T-cell (primary cell): Measurements from ENCODE around the gene RMRP. TPM values are rescaled to one million over a fixed set of nuclear protein-coding genes. Genes with fewer than 3 reads are reported as not detected.
A peak's percentile ranks its signal among the peaks of the same experiment; 100 is the strongest.

Source experiments
- ATAC-seq, 4 experiments: fragments of 200-7000 bp in 3 of 4; fragments of 150-1000 bp in 1 of 4; cut with Tn5 transposase; replicated peaks in 1 of 4; 1 replicate in 3 of 4; 2 replicates in 1 of 4; pipeline ENCODE4 v1.10.0; 2021; ENCODE audit warnings: moderate library complexity in 3 of 4, mild to moderate bottlenecking in 2 of 4, moderate number of reproducible peaks in 1 of 4
- CTCF ChIA-PET, 2 donors: fragments of 300-600 bp; sonication (Branson Sonifier 250); formaldehyde crosslinking; loops; one replicate each; lab custom pipeline; 2022; ENCODE audit warnings: antibody characterized with exemption in 2 of 2; lab: Charles Lee
- POLR2A ChIA-PET, 2 donors: fragments of 300-600 bp; sonication (Branson Sonifier 250); formaldehyde crosslinking; loops; one replicate each; lab custom pipeline; 2022; ENCODE audit warnings: antibody characterized with exemption in 2 of 2; lab: Charles Lee
- DNase-seq, 35 experiments: peaks; one replicate each; pipeline versions ENCODE4 v3.0.0 to v3.0.0-alpha.2; 2013 to 2023
- H3K27ac ChIP-seq: one replicate; pipeline ENCODE4 v1.5.1; 2013; ENCODE audit warnings: low read length
- H3K27me3 ChIP-seq, 2 experiments: replicated peaks in 1 of 2; 1 replicate in 1 of 2; 2 replicates in 1 of 2; pipeline versions ENCODE4 v1.6.1 to v1.7.0; 2013; ENCODE audit warnings: low read length in 1 of 2, mixed read lengths in 1 of 2; ENCODE audit not compliant: control insufficient read depth in 2 of 2, insufficient read depth in 2 of 2; ENCODE audit errors: extremely low read depth in 1 of 2
- H3K36me3 ChIP-seq, 2 donors: 1 replicate in 1 of 2; 2 replicates in 1 of 2; pipeline versions ENCODE4 v1.6.1 to v1.7.0; 2013; ENCODE audit warnings: low read length in 1 of 2; ENCODE audit not compliant: control insufficient read depth in 2 of 2, insufficient read depth in 1 of 2; ENCODE audit errors: extremely low read depth in 1 of 2
- H3K4me1 ChIP-seq, 2 experiments: 1 replicate in 1 of 2; 2 replicates in 1 of 2; pipeline versions ENCODE4 v1.6.1 to v1.7.0; 2013; ENCODE audit warnings: low read length in 2 of 2, mixed read lengths in 1 of 2; ENCODE audit not compliant: insufficient read depth in 2 of 2, control insufficient read depth in 1 of 2; ENCODE audit errors: extremely low read depth in 1 of 2
- H3K4me3 ChIP-seq, 2 donors: 1 replicate in 1 of 2; 2 replicates in 1 of 2; pipeline versions ENCODE4 v1.5.1 to v1.7.0; 2013; ENCODE audit warnings: mild to moderate bottlenecking in 2 of 2, low read length in 1 of 2, moderate library complexity in 1 of 2; ENCODE audit not compliant: control insufficient read depth in 1 of 2; ENCODE audit errors: extremely low read depth in 1 of 2
- H3K9me3 ChIP-seq: 2 replicates; pipeline ENCODE4 v1.7.0; 2013
- H3K27ac Mint-ChIP-seq, 2 donors: one replicate each; pipeline ENCODE4 v1.8.0; 2020 to 2021; ENCODE audit warnings: mild to moderate bottlenecking in 2 of 2, mixed read lengths in 2 of 2
- H3K27me3 Mint-ChIP-seq, 2 donors: one replicate each; pipeline ENCODE4 v1.8.0; 2021 to 2022; ENCODE audit warnings: mixed read lengths in 2 of 2
- H3K36me3 Mint-ChIP-seq: one replicate; pipeline ENCODE4 v1.8.0; 2021; ENCODE audit warnings: mixed read lengths
- H3K4me1 Mint-ChIP-seq, 3 donors: one replicate each; pipeline ENCODE4 v1.8.0; 2020 to 2022; ENCODE audit warnings: mixed read lengths in 3 of 3, mild to moderate bottlenecking in 1 of 3
- H3K4me3 Mint-ChIP-seq, 3 donors: one replicate each; pipeline ENCODE4 v1.8.0; 2020 to 2022; ENCODE audit warnings: mild to moderate bottlenecking in 3 of 3, mixed read lengths in 3 of 3, moderate library complexity in 3 of 3
- H3K9me3 Mint-ChIP-seq, 3 donors: one replicate each; pipeline ENCODE4 v1.8.0; 2020 to 2022; ENCODE audit warnings: mixed read lengths in 3 of 3
- WGBS: methylation state at CpG from one replicate; pipeline ENCODE4 v1.1.5; 2013; ENCODE audit warnings: missing lambda C conversion rate; ENCODE audit not compliant: insufficient coverage; 5-methylcytosine and 5-hydroxymethylcytosine counted together
- total RNA-seq, 35 experiments: library from RNA in 6 of 35; stranded (reverse) in 6 of 35; fragments of 120-200 nt in 1 of 35; gene quantifications; one replicate each; pipeline versions ENCODE4 v1.2.1 to v1.2.4 and lab custom pipeline; 2013 to 2026

RMRP gene
- total RNA-seq, 5 donors from 2014 or later (not counting 1 experiment from before 2014, with no cell fraction given), result 10,537 to 37,987 (median 30,491) TPM

DNA sequence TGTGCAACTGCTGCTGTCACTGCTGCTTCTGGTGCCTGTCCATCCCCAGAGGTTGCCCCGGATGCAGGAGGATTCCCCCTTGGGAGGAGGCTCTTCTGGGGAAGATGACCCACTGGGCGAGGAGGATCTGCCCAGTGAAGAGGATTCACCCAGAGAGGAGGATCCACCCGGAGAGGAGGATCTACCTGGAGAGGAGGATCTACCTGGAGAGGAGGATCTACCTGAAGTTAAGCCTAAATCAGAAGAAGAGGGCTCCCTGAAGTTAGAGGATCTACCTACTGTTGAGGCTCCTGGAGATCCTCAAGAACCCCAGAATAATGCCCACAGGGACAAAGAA, 16.2 kb upstream of the RMRP start:
- no peak for DNase-seq
- Histone ChIP-seq H3K36me3 (no peaks in the 10 kb centered on the region), H3K9me3 (no peaks in the 10 kb centered on the region), H3K27me3 (peaks cover 0 to 25% of the 10 kb centered on the region in 2 experiments), H3K4me1 (peaks cover 2 to 16% of the 10 kb centered on the region in 2 experiments), H3K4me3 (no peak overlapping the region), H3K27ac (no peak overlapping the region)
- Mint-ChIP-seq H3K9me3 (no peaks in the 10 kb centered on the region), H3K36me3 (no peaks in the 10 kb centered on the region), H3K4me1 (peaks cover 13 to 17% (median 15%) of the 10 kb centered on the region in 3 donors), H3K4me3 (peak overlapping the region in 1 of 3 donors; percentile 85), H3K27ac (no peak overlapping the region), H3K27me3 (peaks cover 3 to 8% of the 10 kb centered on the region in 2 donors)
- ChIA-PET POLR2A (no interaction called here), CTCF (interaction anchor here (0.9 to 1.3 kb wide), 2 partner anchors 22 to 23 kb away, joined by 3 to 5 read pairs; no protein-coding TSS in a partner anchor)
- WGBS, result 80% methylated on average over 2 of the region's 3 CpGs
- no peak for ATAC-seq

DNA sequence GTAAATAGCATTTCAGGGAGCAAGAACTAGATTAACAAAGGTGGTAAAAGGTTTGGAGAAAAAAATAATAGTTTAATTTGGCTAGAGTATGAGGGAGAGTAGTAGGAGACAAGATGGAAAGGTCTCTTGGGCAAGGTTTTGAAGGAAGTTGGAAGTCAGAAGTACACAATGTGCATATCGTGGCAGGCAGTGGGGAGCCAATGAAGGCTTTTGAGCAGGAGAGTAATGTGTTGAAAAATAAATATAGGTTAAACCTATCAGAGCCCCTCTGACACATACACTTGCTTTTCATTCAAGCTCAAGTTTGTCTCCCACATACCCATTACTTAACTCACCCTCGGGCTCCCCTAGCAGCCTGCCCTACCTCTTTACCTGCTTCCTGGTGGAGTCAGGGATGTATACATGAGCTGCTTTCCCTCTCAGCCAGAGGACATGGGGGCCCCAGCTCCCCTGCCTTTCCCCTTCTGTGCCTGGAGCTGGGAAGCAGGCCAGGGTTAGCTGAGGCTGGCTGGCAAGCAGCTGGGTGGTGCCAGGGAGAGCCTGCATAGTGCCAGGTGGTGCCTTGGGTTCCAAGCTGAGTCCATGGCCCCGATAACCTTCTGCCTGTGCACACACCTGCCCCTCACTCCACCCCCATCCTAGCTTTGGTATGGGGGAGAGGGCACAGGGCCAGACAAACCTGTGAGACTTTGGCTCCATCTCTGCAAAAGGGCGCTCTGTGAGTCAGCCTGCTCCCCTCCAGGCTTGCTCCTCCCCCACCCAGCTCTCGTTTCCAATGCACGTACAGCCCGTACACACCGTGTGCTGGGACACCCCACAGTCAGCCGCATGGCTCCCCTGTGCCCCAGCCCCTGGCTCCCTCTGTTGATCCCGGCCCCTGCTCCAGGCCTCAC, 15.6 kb upstream of the RMRP start, which contains the start of gene CA9:
Gene CA9, plus strand, starts transcription at position 797 of the 893 bp plus-strand sequence. Its CDS starts 32 bp downstream, at position 829.
- peaks cover 2 to 16% of the 10 kb centered on the region in 2 experiments for H3K4me1 ChIP-seq
- peak within 1 kb of the TSS in 1 of 2 donors; percentile 24 for H3K27ac Mint-ChIP-seq
- ATAC-seq (no peak), DNase-seq (no peak)
- no peaks in the 10 kb centered on the region for H3K9me3 Mint-ChIP-seq
- H3K4me1 Mint-ChIP-seq, result peaks cover 13 to 17% (median 15%) of the 10 kb centered on the region in 3 donors
- H3K36me3 Mint-ChIP-seq, result no peaks in the 10 kb centered on the region
- H3K36me3 ChIP-seq, result no peaks in the 10 kb centered on the region
- peak within 1 kb of the TSS; percentile 15 to 85 (median 62) for H3K4me3 Mint-ChIP-seq
- ChIA-PET CTCF (interaction anchor here in 1 of 2 donors (0.5 to 0.8 kb wide), 2 partner anchors 26 to 100 kb away, joined by 3 read pairs; no protein-coding TSS in a partner anchor), POLR2A (no interaction called here)
- peaks cover 3 to 8% of the 10 kb centered on the region in 2 donors for H3K27me3 Mint-ChIP-seq
- H3K27ac ChIP-seq, result no peak within 1 kb of the TSS
- WGBS, result 78% methylated on average over 6 of the region's 10 CpGs
- no peak within 1 kb of the TSS for H3K4me3 ChIP-seq
- H3K27me3 ChIP-seq, result peaks cover 0 to 25% of the 10 kb centered on the region in 2 experiments
- no peaks in the 10 kb centered on the region for H3K9me3 ChIP-seq

DNA sequence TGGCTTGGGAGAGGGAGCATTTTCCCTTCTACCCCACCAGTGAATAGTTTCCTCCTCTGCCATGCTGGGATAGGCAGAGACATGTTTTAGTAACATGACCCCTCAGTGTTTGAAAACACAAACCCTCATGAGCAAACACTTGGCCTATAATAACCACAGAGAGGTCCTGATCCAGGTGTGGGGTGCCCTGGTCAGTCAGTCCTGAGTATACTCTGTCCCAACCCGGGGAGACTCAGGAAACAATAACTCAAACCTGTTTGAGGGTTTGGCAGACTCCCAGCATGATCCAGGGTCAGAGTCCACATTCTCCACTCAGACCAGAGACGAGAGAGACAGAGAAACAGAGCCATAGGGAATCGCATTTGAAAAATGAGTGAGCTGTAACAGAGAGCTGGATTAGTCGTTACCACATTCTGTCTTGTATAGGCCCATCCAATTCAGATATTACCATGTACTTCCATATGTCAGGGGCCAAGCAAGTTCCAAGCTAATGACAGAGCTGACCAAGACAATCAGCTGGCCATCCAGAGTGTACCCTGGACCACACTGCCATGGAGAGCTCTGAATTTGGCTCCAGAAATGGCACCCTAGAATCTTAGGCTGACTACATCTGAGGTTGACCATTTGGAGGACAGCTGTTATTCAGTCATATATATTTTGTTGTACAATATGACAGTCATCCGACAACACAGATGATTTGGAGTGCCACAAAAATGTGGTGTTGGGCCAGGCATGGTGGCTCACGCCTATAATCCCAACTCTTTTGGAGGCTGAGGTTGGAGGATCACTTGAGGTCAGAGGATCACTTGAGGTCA, 11.7 kb upstream of the RMRP start:
- H3K4me1 Mint-ChIP-seq, result peaks cover 16 to 22% (median 20%) of the 10 kb centered on the region in 3 donors
- Histone ChIP-seq H3K9me3 (no peaks in the 10 kb centered on the region), H3K4me1 (peaks cover 7 to 15% of the 10 kb centered on the region in 2 experiments), H3K27me3 (peaks cover 0 to 9% of the 10 kb centered on the region in 2 experiments), H3K36me3 (no peaks in the 10 kb centered on the region), H3K4me3 (no peak overlapping the region), H3K27ac (no peak overlapping the region)
- H3K36me3 Mint-ChIP-seq, result no peaks in the 10 kb centered on the region
- POLR2A ChIA-PET, result interaction anchor here in 1 of 2 donors (0.6 kb wide), 1 partner anchor 40 kb away, joined by 4 read pairs; no protein-coding TSS in a partner anchor
- no peaks in the 10 kb centered on the region for H3K9me3 Mint-ChIP-seq
- H3K4me3 Mint-ChIP-seq, result no peak overlapping the region
- WGBS, result 81% methylated on average over 3 of the region's 6 CpGs
- CTCF ChIA-PET, result interaction anchor here (0.6 to 1.6 kb wide), 4 partner anchors 8 to 27 kb away, joined by 3 to 6 read pairs (median 4); no protein-coding TSS in a partner anchor
- H3K27ac Mint-ChIP-seq, result no peak overlapping the region
- no peak for ATAC-seq
- H3K27me3 Mint-ChIP-seq, result peaks cover 0 to 3% of the 10 kb centered on the region in 2 donors
- DNase-seq, result no peak

DNA sequence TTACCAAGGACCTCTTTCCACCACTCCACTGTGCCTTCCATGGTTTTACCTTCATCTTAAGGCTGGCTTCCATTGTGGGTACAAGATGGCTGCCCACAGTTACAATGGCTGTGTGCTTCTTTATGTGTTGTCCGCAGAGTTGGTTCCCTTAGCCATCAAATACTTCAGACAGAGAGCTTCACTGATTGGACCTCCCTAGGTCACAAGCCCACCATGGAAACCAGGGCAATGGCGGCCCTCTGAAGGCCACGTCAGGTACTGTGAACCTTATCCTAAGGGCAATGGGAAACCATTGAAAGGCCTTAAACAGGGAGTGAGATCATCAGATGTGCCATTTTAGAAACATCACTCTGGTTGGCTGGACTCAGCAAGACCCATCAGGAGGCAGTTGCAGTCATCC, 10.1 kb upstream of the RMRP start:
- no peak overlapping the region for H3K27ac ChIP-seq
- CTCF ChIA-PET, result no interaction called here
- H3K36me3 Mint-ChIP-seq, result no peaks in the 10 kb centered on the region
- H3K27ac Mint-ChIP-seq, result no peak overlapping the region
- H3K27me3 Mint-ChIP-seq, result no peaks in the 10 kb centered on the region
- no peak for DNase-seq
- no peaks in the 10 kb centered on the region for H3K27me3 ChIP-seq
- peaks cover 7 to 25% of the 10 kb centered on the region in 2 experiments for H3K4me1 ChIP-seq
- H3K4me1 Mint-ChIP-seq, result peaks cover 29 to 35% (median 32%) of the 10 kb centered on the region in 3 donors
- WGBS, result 95% methylated on average over 3 of the region's 3 CpGs
- no peak overlapping the region for H3K4me3 ChIP-seq
- ATAC-seq, result no peak
- no peaks in the 10 kb centered on the region for H3K36me3 ChIP-seq
- H3K9me3 ChIP-seq, result no peaks in the 10 kb centered on the region
- no peaks in the 10 kb centered on the region for H3K9me3 Mint-ChIP-seq
- POLR2A ChIA-PET, result interaction anchor here in 1 of 2 donors (0.6 kb wide), 1 partner anchor 9 kb away, joined by 4 read pairs; no protein-coding TSS in a partner anchor
- H3K4me3 Mint-ChIP-seq, result no peak overlapping the region

DNA sequence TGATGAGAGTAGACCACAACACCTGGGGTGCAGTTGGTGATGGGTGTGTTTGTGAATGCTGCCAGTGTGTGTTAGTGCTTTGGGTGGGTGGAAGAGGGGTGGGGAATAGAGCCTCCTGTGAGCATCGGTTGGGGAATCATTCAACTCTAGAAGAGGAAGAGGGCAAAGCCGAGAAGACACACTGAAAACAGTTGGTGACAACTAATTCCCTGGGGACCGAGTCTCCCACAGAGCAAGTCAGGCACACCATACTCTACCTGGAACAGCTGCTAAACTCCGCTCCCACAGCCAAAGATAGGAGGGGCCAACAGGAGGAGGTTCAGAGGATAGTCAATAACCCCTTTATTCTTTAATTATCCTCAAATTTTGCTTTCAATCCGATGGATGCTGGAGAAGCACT, 8.7 kb upstream of the RMRP start:
- no peaks in the 10 kb centered on the region for H3K27me3 Mint-ChIP-seq
- H3K9me3 Mint-ChIP-seq, result no peaks in the 10 kb centered on the region
- ATAC-seq, result no peak
- Histone ChIP-seq H3K9me3 (no peaks in the 10 kb centered on the region), H3K4me3 (no peak overlapping the region), H3K27me3 (no peaks in the 10 kb centered on the region), H3K27ac (no peak overlapping the region), H3K4me1 (peaks cover 18 to 39% of the 10 kb centered on the region in 2 experiments), H3K36me3 (no peaks in the 10 kb centered on the region)
- ChIA-PET POLR2A (interaction anchor here in 1 of 2 donors (0.5 kb wide), 1 partner anchor 1448 kb away, joined by 7 read pairs; no protein-coding TSS in a partner anchor), CTCF (interaction anchor here in 1 of 2 donors (1.4 kb wide), 1 partner anchor 28 kb away, joined by 3 read pairs; no protein-coding TSS in a partner anchor)
- no peak overlapping the region for H3K4me3 Mint-ChIP-seq
- DNase-seq, result no peak
- peaks cover 43 to 48% (median 46%) of the 10 kb centered on the region in 3 donors for H3K4me1 Mint-ChIP-seq
- H3K36me3 Mint-ChIP-seq, result peaks cover 3% of the 10 kb centered on the region
- no CpG with 5 or more reads among the region's 5 CpGs for WGBS
- H3K27ac Mint-ChIP-seq, result no peak overlapping the region
